CD4-positive, alpha-beta T cell treated with Interferon gamma for 1 hour (primary cell): ENCODE results near the gene ESRRA.
A peak's percentile ranks its signal among the peaks of the same experiment; 100 is the strongest.

Source experiments
- DNase-seq: peaks from one replicate; pipeline ENCODE4 v3.0.0-alpha.2; 2020

The ESRRA gene

DNA sequence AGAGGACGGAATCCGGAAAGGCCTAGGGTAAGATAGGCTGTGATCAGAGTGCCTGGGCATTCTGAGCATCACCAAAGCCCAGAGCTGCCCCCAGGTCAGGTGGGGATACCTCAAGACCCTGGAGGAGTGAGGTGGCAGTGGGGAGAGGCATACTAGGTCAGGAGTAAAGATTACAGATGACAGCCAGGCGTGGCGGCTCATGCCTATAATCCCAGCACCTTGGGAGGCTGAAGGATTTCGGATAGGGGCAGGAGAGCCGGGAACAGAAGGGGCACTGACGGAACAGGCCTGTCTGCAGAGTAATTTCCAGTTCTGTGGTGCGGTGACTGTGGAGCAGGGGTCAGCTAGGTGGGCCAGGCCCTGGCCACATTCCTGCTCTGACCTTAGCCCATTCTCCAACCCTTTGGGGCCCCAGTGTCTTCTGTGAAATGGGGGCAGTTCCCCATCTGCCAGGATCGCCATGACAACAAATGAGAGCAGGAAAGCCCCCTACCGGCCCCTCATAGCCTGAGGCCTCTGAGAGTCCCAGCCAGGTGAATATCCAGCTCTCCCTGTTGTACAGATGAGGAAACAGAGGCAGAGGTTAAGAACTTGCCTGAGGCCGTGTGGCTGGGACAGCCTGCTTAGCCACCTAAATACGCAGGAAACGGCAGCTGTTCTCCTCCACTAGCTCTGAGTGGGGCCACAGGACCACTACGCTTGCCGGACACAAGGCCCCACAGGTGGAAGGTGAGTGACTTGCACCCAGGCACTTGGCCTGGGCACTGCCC, 30.1 kb upstream of the ESRRA start:
- no peak for DNase-seq

GRCh38 chr11:64275841-64276240, 29.5 kb upstream of the ESRRA start:
- DNase-seq, result no peak

GRCh38 chr11:64276653-64277431, 28.5 kb upstream of the ESRRA start:
- DNase-seq, result no peak

DNA sequence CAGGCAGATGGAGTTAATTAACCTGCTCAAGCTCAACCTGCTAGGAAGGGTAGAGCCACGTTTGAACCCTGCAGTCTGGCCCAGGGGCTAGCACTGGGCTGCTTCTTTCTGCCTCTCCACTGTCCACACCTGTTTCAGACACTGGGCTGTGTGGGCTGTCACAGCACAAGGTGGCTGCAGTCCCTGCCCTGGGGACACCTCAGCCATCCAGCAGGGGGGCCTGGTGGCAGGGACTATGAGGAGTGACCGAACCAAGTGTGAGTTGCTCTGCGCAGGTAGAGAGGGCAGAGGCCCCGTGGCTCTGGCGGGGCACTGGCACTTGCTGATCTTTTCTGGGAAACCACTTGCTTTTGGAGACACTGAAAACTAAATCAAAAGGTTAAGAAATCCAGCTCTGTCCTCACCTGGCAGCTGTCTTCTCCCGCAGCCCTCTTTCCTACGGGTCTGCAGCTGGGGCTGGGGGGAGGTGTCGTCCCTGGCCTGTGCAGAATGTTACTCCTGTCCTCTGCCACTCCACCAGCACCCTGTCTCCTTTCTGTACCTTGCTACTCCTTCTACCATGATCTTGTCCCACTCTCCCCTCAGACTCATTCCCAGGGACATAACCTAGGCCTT, 26.6 kb upstream of the ESRRA start:
- no peak for DNase-seq

- no peak for DNase-seq
Observed at GRCh38 chr11:64281957-64282770, 23.2 kb upstream of the ESRRA start.

- no peak for DNase-seq
Observed at GRCh38 chr11:64283092-64283491, 22.2 kb upstream of the ESRRA start.

DNA sequence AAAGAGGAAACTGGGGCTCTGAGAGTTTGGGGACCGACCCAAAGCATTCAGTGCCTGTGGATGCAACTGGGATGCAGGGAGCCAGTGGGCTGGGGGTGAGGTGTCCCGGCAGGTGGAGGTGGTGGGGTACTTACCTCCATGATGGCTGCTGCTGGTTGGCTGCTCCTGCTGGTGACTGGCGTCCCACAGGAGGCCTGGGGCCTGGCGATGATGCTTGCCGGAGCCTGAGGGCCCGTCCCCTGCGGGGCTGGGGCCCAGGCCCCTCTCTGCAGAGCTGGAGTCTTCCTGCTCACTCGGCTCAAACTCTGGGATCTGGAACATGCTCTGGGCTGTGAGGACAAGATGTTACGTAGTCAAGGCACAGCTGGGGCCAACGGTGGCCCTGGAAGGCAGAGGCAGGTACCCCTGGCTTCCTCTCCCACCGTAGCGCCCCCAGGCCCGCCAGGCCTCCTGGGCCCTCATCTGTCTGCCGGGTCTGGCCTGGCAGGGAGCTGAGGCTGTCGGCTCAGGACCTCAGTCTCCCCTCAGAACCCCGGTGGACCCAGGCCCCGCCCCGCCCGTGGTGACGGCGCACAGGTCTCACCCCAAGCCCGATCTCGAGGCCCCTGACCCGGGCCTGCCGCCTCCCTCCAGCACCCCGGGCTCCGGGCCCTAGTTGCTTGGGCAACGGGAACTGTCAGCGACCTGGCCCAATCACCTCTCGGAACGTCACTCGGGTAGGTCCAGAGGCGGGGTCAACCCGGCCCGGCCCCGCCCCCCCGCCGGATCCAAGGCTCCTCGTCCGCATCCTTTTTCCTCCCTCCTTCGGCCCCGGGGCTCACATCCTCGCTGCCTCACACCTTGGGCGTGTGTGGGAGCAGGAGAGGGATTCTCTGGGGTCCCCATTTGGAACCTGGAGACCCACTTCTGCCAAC, 21.0 kb upstream of the ESRRA start, which contains the start of gene BAD:
Gene BAD, minus strand, starts transcription at position 618 of the 914 bp plus-strand sequence. Its CDS starts 297 bp downstream, at position 321.
- peak; percentile 94 for DNase-seq

- peak; percentile 90 for DNase-seq
Observed at GRCh38 chr11:64284962-64285884, 20.1 kb upstream of the ESRRA start, which contains the start of gene GPR137. Gene GPR137 (plus strand): TSS chr11:64285848. CDS start chr11:64286525, 677 bp downstream.

- peak; percentile 16 for DNase-seq
Observed at GRCh38 chr11:64285885-64286800, 19.2 kb upstream of the ESRRA start.

- DNase-seq, result no peak
Observed at GRCh38 chr11:64286801-64287159, 18.5 kb upstream of the ESRRA start.

DNA sequence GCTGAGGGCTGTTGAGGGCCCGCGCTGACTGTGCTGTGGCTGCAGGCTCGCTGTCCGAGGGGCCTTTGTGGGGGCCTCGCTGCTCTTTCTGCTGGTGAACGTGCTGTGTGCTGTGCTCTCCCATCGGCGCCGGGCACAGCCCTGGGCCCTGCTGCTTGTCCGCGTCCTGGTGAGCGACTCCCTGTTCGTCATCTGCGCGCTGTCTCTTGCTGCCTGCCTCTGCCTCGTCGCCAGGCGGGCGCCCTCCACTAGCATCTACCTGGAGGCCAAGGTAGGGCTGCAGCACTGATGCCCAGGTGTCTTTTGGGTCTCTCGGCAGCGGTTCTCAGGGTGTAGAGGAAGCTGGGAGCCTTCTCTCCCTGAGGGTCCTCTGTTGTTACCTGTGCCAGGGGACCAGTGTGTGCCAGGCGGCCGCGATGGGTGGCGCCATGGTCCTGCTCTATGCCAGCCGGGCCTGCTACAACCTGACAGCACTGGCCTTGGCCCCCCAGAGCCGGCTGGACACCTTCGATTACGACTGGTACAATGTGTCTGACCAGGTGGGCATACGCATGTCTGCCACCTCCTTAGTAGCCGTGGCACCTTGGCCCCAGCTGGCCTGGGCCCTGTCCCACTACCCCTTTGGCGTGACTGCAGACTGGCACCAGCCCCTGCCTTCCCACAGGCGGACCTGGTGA, 17.5 kb upstream of the ESRRA start:
- no peak for DNase-seq

GRCh38 chr11:64288353-64288750, 17.0 kb upstream of the ESRRA start:
- no peak for DNase-seq

- no peak for DNase-seq
Observed at GRCh38 chr11:64289002-64289564, 16.2 kb upstream of the ESRRA start.

DNA sequence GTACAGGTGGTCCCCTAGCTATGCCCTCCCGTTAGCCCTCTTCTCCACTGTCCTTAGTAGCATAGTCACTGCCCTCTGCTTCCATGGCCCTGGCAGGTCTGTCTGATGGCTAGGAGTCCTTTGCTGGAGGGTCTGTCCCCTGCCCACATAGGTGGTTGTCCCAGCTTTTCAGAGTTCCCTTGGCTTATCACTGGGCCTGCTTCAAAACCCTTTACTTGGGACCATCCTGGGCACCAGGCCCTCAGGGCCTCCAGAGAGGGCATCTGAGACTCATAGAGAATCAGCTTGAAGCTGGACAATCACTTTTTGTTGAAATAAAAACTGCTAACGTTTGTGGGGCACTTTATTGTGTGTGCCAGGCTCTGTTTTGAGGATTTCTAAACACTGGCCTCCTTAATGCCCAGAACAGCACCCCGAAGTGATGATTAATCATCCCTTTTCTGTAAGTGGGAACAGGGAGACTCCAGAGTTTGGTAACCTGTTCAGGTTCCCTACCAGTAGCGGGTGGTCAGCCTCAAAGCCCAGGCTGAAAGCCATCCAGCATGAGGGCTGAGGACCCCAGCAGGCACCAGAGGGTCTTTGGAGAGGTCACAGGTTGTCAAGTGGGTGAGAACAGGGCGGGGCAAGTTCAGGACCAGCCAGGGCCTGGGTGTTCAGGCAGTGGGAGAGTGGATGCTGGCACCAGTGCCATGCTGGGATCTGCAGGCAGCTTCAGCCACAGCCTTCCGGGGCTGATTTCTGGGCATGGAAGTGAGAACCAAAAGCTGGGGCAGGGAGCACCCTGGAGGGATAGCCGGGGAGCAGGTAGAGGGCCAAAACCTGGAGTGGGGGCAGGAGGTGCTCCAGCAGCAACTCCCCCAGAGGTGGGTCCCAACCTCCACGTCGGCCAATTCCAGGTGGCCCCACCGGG, 14.7 kb upstream of the ESRRA start:
- no peak for DNase-seq

- DNase-seq, result no peak
Observed at GRCh38 chr11:64291262-64291751, 14.0 kb upstream of the ESRRA start, which contains the start of gene KCNK4. Gene KCNK4 (plus strand): TSS chr11:64291302. CDS start chr11:64293019, 1,717 bp downstream.

- no peak for DNase-seq
Observed at GRCh38 chr11:64291752-64292459, 13.4 kb upstream of the ESRRA start.
